SU-DHL-6 (cell line): Measurements from ENCODE around the gene PEX19.

Source experiments
- CTCF ChIP-seq: fragments of 200-600 bp; sonication (generic); IDR thresholded peaks from one replicate; pipeline ENCODE4 v1.5.1; 2017; ENCODE audit warnings: antibody characterized with exemption, mild to moderate bottlenecking, low read length, moderate library complexity; ENCODE audit not compliant: insufficient read depth, poor library complexity, severe bottlenecking
- EZH2phosphoT487 ChIP-seq: fragments of 200-600 bp; sonication (generic), shearing (Covaris generic); conservative IDR thresholded peaks from 2 replicates; pipeline ENCODE4 v1.6.1; 2018; ENCODE audit warnings: mild to moderate bottlenecking, antibody characterized with exemption, low read length, moderate library complexity, mixed read lengths

DNA sequence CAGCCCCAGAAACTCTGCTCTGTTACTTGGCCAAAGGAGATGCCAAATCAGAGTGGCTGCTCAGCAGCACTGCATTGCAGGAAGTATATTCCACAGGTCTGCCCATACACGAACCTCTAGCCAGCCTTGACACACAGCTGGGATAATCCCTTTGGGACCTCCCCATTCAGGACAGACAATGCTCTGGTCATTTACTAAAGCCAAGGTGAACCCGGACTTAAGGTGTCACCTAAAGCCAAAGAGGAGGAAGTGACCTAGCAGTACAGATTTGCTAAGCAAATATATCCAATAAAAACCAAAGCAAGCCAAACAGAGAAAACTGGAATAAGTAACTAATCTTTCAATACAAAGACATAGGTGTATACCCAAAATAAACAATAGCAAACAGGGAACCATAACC lies 30.4 kb upstream of the PEX19 start:
- no peak for TF ChIP-seq CTCF
- TF ChIP-seq EZH2phosphoT487, result no peak
